PC-3 (cell line): ENCODE measurements around the gene INTS1. TPM values are rescaled to one million over a fixed set of nuclear protein-coding genes. Genes with fewer than 3 reads are reported as not detected.

Source experiments
- ATAC-seq: fragments of 200-7000 bp; cut with Tn5 transposase; 2 replicates; pipeline ENCODE4 v1.9.1; 2020; ENCODE audit warnings: mild to moderate bottlenecking, moderate library complexity
- BruUV-seq: library from RNA; stranded (reverse); fragments of 400-500 nt; replicated peaks from 2 replicates; lab custom pipeline; 2021; lab: Mats Ljungman, UMichigan
- CTCF ChIA-PET: fragments of 300-600 bp; sonication (Branson Sonifier 250); formaldehyde crosslinking; loops from one replicate; lab custom pipeline; 2022; ENCODE audit warnings: antibody characterized with exemption; lab: Charles Lee
- POLR2A ChIA-PET: fragments of 300-600 bp; sonication (Branson Sonifier 250); formaldehyde crosslinking; loops from one replicate; lab custom pipeline; 2022; ENCODE audit warnings: antibody characterized with exemption; ENCODE audit not compliant: unreplicated experiment; lab: Charles Lee
- DNase-seq: peaks from one replicate; pipeline ENCODE4 v3.0.0-alpha.2; 2015
- H2AFZ ChIP-seq: fragments of 300-600 bp; sonication (generic); 2 replicates; pipeline ENCODE4 v1.6.0; 2016; ENCODE audit warnings: antibody characterized with exemption, low read length
- H3F3A ChIP-seq: fragments of 300-600 bp; sonication (generic); one replicate; pipeline ENCODE4 v1.6.0; 2017; ENCODE audit warnings: antibody characterized with exemption, low read length, control low read depth, mild to moderate bottlenecking; ENCODE audit not compliant: unreplicated experiment
- H3K27ac ChIP-seq: fragments of 300-600 bp; sonication (generic); 2 replicates; pipeline ENCODE4 v1.5.1; 2016; ENCODE audit warnings: mild to moderate bottlenecking, low read length
- H3K27me3 ChIP-seq: fragments of 300-600 bp; sonication (generic); 2 replicates; pipeline ENCODE4 v1.6.1; 2016; ENCODE audit warnings: low read length, mixed read lengths
- H3K36me3 ChIP-seq: fragments of 300-600 bp; sonication (generic); 2 replicates; pipeline ENCODE4 v1.6.1; 2016; ENCODE audit warnings: low read depth, mixed run types, low read length, mixed read lengths
- H3K4me1 ChIP-seq: fragments of 300-600 bp; sonication (generic); 2 replicates; pipeline ENCODE4 v1.5.1; 2016; ENCODE audit warnings: low read length; ENCODE audit not compliant: insufficient read depth
- H3K4me2 ChIP-seq: fragments of 300-600 bp; sonication (generic); 2 replicates; pipeline ENCODE4 v1.6.0; 2016; ENCODE audit warnings: low read length
- H3K4me3 ChIP-seq: fragments of 300-600 bp; sonication (generic); 2 replicates; pipeline ENCODE4 v1.5.1; 2016; ENCODE audit warnings: mild to moderate bottlenecking, low read length, mixed read lengths
- H3K79me2 ChIP-seq: fragments of 300-600 bp; sonication (generic); 2 replicates; pipeline ENCODE4 v1.6.1; 2017; ENCODE audit warnings: low read length, mixed read lengths
- H3K9ac ChIP-seq: fragments of 300-600 bp; sonication (generic); 2 replicates; pipeline ENCODE4 v1.6.0; 2016; ENCODE audit warnings: mild to moderate bottlenecking, low read length
- H3K9me2 ChIP-seq: fragments of 300-600 bp; sonication (generic); replicated peaks from 2 replicates; pipeline ENCODE4 v1.6.1; 2016; ENCODE audit warnings: mixed run types, low read length, mixed read lengths
- H3K9me3 ChIP-seq: fragments of 300-600 bp; sonication (generic); 2 replicates; pipeline ENCODE4 v1.6.1; 2016; ENCODE audit warnings: low read length, mixed read lengths
- H4K20me1 ChIP-seq: fragments of 300-600 bp; sonication (generic); 2 replicates; pipeline ENCODE4 v1.6.1; 2016; ENCODE audit warnings: low read length, mixed read lengths
- EZH2 ChIP-seq: fragments of 300-600 bp; sonication (generic); IDR thresholded peaks from one replicate; pipeline ENCODE4 v1.6.1; 2017; ENCODE audit warnings: antibody characterized with exemption, mild to moderate bottlenecking, low read length; ENCODE audit not compliant: unreplicated experiment
- EZH2phosphoT487 ChIP-seq: fragments of 300-600 bp; sonication (generic); IDR thresholded peaks from 2 replicates; pipeline ENCODE4 v1.6.1; 2018; ENCODE audit warnings: mild to moderate bottlenecking, antibody characterized with exemption, low read length, borderline replicate concordance
- intact Hi-C: fragments of 100-400 bp; cut with micrococcal nuclease; formaldehyde crosslinking; loops from 2 replicates; pipeline ENCODE4 v1.9.0; 2023
- total RNA-seq: library from RNA; depleted of rRNA; stranded (reverse); fragments of >200 nt; gene quantifications from 2 replicates; pipeline ENCODE4 v1.2.3, GENCODE V29; 2014
- TF ChIP-seq, protein P1 (sequence below): fragments of 300-600 bp; sonication (generic); conservative IDR thresholded peaks from 2 replicates; pipeline ENCODE4 v1.5.1; 2017; ENCODE audit warnings: antibody characterized with exemption, low read depth, mild to moderate bottlenecking, low read length

Gene INTS1
- total RNA-seq, 1 experiment from 2014 or later = 62.9 TPM

DNA sequence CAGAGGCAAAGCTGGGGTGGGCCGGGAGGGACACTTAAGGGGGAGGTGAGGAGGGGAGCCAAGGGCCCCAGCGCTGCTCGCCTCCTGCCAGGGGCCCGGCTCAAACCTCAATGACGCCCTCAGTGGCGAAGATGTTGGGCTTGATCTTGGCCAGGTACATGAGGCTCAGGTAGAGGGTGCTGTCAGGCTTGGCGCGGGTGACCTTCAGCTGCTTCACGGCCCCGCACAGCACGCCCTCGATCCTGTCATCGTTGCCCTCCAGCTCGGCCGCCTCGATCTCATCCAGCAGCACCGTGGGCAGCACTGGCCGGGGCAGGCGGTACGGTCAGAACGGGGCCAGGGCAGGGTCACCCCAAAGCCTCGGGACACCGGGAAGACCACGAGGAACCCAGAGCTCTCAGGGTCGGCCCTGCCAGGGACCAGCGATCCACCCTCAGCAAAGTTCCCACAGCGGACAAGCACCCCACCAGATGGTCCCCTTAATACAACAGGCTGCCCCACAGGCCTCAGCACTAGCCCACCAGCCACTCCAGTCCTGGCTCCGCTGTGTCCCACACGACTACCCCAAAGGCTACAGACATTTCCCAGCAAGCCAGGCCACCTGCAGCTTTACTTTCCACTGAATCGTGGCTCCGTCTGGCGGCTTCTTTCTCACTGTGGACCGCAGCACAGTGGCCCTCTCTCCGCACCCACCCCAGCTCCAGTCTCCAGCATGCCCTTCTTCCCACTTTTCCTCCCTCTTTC lies 4.0 kb downstream of the INTS1 start:
- intact Hi-C loops = no loop called here
- POLR2A ChIA-PET = no interaction called here
- no peak overlapping the region for H2AFZ ChIP-seq
- no TSS peak for BruUV-seq
- H3F3A ChIP-seq = no peaks in the 10 kb centered on the region
- H3K36me3 ChIP-seq = peaks cover 12% of the 10 kb centered on the region
- TF ChIP-seq EZH2 (no peak), EZH2phosphoT487 (no peak)
- TF ChIP-seq, protein P1, sequence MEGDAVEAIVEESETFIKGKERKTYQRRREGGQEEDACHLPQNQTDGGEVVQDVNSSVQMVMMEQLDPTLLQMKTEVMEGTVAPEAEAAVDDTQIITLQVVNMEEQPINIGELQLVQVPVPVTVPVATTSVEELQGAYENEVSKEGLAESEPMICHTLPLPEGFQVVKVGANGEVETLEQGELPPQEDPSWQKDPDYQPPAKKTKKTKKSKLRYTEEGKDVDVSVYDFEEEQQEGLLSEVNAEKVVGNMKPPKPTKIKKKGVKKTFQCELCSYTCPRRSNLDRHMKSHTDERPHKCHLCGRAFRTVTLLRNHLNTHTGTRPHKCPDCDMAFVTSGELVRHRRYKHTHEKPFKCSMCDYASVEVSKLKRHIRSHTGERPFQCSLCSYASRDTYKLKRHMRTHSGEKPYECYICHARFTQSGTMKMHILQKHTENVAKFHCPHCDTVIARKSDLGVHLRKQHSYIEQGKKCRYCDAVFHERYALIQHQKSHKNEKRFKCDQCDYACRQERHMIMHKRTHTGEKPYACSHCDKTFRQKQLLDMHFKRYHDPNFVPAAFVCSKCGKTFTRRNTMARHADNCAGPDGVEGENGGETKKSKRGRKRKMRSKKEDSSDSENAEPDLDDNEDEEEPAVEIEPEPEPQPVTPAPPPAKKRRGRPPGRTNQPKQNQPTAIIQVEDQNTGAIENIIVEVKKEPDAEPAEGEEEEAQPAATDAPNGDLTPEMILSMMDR = no peak
- CTCF ChIA-PET = interaction anchor here (0.6 kb wide), 1 partner anchor 1029 kb away, joined by 4 read pairs; no protein-coding TSS in a partner anchor
- no peaks in the 10 kb centered on the region for H4K20me1 ChIP-seq
- H3K27ac ChIP-seq = no peak overlapping the region
- no peaks in the 10 kb centered on the region for H3K27me3 ChIP-seq
- no peaks in the 10 kb centered on the region for H3K9me2 ChIP-seq
- ATAC-seq (no peak), DNase-seq (no peak)
- no peak overlapping the region for H3K4me3 ChIP-seq
- H3K4me2 ChIP-seq = no peak overlapping the region
- H3K9ac ChIP-seq = no peak overlapping the region
- H3K9me3 ChIP-seq = no peaks in the 10 kb centered on the region
- H3K79me2 ChIP-seq = peaks cover 34% of the 10 kb centered on the region
- peaks cover 8% of the 10 kb centered on the region; the same call in 1 of the 2 replicates for H3K4me1 ChIP-seq

DNA sequence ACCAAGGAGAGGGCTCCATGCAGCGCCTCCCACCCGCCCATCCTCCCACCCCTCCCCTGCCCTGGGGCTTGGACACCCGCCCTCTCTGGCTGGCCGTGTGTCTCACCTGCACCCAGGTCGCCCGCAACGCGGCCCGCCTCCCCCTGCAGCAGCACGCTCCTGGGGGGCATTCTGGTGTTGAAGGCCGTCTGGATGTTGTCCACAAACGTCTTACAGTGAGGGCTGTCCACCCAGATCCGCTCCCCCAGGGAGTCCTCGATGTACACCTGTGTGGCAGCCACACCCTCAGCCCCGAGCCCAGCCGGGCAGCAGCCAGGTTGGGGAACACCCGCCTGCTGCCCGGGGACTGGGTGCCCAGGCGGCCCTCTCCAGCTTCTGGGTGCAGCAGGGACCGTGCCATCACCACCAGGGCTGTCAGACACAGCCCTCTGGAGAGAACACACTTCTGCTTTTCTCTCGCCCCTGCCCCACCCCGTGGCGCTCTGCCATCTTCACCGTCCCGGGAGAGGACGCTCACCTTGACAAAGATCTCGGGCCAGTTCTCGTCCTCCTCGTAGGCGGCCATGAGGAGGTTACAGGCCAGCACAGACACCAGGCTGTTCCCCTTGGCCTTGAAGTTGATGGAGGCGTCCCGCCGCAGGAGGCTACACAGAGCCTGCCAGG lies 4.7 kb downstream of the INTS1 start:
- TF ChIP-seq, protein P1 = no peak
- TF ChIP-seq EZH2phosphoT487 = no peak
- TF ChIP-seq EZH2 = no peak
- no peak overlapping the region for H3K4me2 ChIP-seq
- DNase-seq = no peak
- no peak overlapping the region for H3K27ac ChIP-seq
- H3K27me3 ChIP-seq = no peaks in the 10 kb centered on the region
- no peak for ATAC-seq
- CTCF ChIA-PET = interaction anchor here (0.6 kb wide), 1 partner anchor 1028 kb away, joined by 4 read pairs; no protein-coding TSS in a partner anchor
- no TSS peak for BruUV-seq
- H3K4me1 ChIP-seq = peaks cover 8% of the 10 kb centered on the region; the same call in 1 of the 2 replicates
- H3K9me3 ChIP-seq = no peaks in the 10 kb centered on the region
- H3K36me3 ChIP-seq = peaks cover 12% of the 10 kb centered on the region
- no peaks in the 10 kb centered on the region for H3F3A ChIP-seq
- H2AFZ ChIP-seq = no peak overlapping the region
- peaks cover 34% of the 10 kb centered on the region for H3K79me2 ChIP-seq
- H3K9me2 ChIP-seq = no peaks in the 10 kb centered on the region
- H4K20me1 ChIP-seq = no peaks in the 10 kb centered on the region
- POLR2A ChIA-PET = no interaction called here
- no peak overlapping the region for H3K4me3 ChIP-seq
- no peak overlapping the region for H3K9ac ChIP-seq
- intact Hi-C loops = no loop called here
